ENCODE data around the gene NEUROD1.

NEUROD1 gene

DNA sequence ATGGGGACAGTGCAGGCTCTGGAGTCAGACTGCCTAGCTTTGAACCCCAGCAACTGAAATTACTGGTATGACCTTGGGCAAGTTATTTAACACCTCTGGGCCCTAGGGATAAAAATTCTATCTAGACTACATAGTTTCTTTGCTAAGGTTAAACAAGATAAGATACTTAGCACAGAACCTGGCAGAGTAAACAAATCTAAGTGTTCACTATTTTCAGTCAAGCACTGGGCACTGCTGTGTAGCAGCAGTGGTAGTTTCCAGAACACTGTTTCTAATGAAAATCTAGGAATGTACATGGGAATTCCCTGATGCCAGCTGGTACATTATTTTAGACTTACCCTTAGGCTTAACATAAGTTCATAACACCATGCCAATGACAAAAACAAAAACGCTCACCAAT lies 40.6 kb downstream of the NEUROD1 start:
- Mint-ChIP-seq H3K4me1 (no peaks in the 10 kb centered on the region), H3K27me3 (peaks cover 8 to 10% of the 10 kb centered on the region in 2 donors), H3K27ac (no peak overlapping the region), H3K9me3 (no peaks in the 10 kb centered on the region), H3K4me3 (no peak overlapping the region), H3K36me3 (no peaks in the 10 kb centered on the region)
- DNase-seq (no peak), ATAC-seq (replicated peaks) (no peak)

DNA sequence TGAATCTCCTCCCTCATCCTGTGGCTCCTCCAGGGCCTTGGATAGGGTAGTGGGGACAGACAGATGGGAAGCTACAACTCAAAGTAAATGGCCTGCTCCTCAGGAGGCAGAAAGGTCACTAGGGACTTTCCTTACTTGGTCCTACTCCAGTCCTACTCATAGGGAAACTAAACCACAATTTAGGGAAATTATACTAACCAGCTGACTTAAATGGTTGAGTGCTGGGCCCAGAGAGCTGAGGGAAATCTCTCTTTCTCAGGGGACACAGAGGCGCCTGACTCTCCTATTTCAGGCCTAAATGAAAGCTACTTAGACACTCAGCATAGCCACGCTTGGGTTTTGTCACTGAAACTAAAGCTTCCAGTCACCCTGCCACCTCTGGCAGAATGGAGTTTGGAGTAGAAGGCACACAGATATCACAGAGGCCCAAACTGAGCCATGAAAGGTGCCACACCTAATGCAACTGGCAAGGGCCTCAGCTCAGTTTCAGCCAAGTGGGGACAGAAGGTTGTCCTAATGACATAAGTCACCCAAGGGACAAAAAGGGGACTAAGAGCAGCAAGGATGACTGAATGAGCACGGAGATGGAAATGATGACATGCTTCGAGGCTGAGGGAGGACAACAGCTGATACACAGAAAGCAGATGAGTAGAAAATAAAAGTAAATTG lies 47.5 kb downstream of the NEUROD1 start:
- Mint-ChIP-seq H3K27me3 (peaks cover 0 to 9% of the 10 kb centered on the region in 2 donors), H3K27ac (peak overlapping the region; percentile 42), H3K4me1 (peaks cover 5 to 14% of the 10 kb centered on the region in 2 donors), H3K9me3 (no peaks in the 10 kb centered on the region), H3K36me3 (no peaks in the 10 kb centered on the region), H3K4me3 (peak overlapping the region in 1 of 2 donors; percentile 3)
- DNase-seq (peak; percentile 16), ATAC-seq (replicated peaks) (peak; percentile 72 to 91)

DNA sequence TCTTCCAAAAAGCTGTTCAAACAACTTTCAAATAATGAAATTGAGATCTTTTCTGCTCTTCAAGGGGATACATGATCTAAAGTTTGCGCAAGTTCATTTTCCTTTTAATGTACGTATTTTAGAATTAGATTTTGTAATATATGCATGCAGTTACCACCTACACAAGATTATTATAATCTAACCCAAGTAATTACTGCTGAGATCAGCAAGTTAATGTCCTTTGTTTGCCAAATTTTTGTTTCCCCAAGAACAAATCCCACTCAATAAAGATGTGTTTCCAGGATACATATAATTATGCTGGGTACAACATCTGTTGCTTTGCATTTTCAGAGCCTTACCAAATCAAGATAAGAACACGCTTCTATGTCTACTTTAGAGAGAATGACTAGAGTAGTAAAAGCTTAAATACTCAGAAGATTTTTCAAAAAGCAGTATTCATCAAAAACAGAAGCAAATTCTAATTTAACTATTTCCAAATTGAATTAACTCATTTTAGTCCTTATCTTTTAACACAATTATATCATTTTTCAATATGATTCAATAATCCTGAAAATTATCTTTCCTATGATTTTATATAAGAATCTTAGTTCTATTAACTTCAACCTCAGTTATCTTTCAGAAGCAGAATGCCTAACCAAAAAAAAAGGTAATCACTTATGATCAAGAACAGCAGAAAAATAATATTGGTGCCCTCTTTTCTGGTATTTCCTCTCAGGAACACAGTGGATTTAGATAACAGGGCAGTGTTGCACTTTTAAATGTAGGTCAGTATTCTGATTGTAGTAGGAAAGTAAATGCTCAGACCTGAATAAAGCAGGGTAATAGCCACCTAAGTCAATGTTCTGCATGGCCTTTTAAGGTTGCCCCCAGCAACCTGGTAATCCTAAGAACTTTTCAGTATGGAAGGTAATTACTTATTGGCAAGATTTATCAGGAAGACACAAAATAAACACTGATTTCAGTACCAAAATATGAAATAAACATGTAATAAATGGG lies 51.4 kb downstream of the NEUROD1 start:
- peaks cover 12 to 14% of the 10 kb centered on the region in 2 donors for H3K27me3 Mint-ChIP-seq
- DNase-seq (no peak), ATAC-seq (replicated peaks) (no peak)
- no peak overlapping the region for H3K27ac Mint-ChIP-seq
- no peaks in the 10 kb centered on the region for H3K9me3 Mint-ChIP-seq
- no peak overlapping the region for H3K4me3 Mint-ChIP-seq
- H3K36me3 Mint-ChIP-seq = no peaks in the 10 kb centered on the region
- H3K4me1 Mint-ChIP-seq = peaks cover 5 to 14% of the 10 kb centered on the region in 2 donors

DNA sequence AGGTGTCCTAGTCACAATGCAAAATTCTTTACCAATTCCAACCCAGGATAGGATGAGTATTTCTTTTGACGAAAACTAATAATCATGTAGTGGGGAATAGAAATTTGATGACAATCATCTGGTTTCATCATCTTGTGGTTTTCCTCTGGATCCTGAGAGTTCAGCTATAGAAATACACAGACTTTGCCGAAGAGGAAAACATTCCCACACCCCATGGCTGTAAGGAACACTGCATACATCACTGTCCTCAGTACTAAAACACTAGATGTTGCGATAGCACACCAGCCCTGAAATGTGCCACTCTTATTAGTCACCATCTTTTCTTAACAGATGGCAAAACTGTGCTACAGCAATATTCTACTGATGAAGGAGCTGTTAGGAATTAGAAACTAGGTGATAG lies 52.8 kb downstream of the NEUROD1 start:
- Mint-ChIP-seq H3K27ac (no peak overlapping the region), H3K4me3 (no peak overlapping the region), H3K36me3 (no peaks in the 10 kb centered on the region), H3K9me3 (no peaks in the 10 kb centered on the region), H3K4me1 (peaks cover under 1 to 1% of the 10 kb centered on the region in 2 donors), H3K27me3 (peaks cover 12 to 14% of the 10 kb centered on the region in 2 donors)
- ATAC-seq (replicated peaks) (no peak), DNase-seq (no peak)

DNA sequence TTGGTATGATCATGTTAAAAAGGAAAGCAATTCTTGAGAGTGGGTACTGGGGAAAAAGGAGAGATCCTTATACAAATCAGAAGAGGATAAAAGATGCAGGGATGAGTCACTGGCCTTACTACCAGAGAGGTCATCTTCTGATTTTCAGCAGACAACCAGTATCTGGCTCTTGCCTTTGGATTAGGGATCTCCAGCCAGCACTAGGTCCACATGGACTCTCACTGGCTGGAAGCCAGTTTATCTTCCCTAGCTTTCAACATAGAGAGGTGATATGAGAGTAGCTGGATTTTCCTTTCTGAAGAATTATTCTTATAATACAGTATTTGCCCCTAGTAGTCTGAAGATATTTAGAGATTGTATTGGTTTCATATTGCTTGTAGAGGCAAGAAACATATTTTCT lies 53.6 kb downstream of the NEUROD1 start:
- ATAC-seq (replicated peaks) (no peak), DNase-seq (no peak)
- Mint-ChIP-seq H3K9me3 (no peaks in the 10 kb centered on the region), H3K27ac (no peak overlapping the region), H3K36me3 (no peaks in the 10 kb centered on the region), H3K4me3 (no peak overlapping the region), H3K4me1 (no peaks in the 10 kb centered on the region), H3K27me3 (peaks cover 12 to 14% of the 10 kb centered on the region in 2 donors)
